Measurements from ENCODE around the gene TPRN.

GRCh38 chr9:137190315-137190856 is 10.2 kb downstream of the TPRN start:
- TF ChIP-seq CTCF (IDR thresholded peaks at IDR 0.05), result peak in 4 of 7 experiments; percentile 24 to 38 (median 26)
- TF ChIP-seq POLR2A (IDR thresholded peaks at IDR 0.05), result no peak

Measured in body of pancreas (tissue), 4 donors.